SU-DHL-6 (cell line): ENCODE data around the gene SUPT7L.

Source experiments
- H2AFZ ChIP-seq: fragments of 200-600 bp; sonication (generic); 2 replicates; pipeline ENCODE4 v1.6.1; 2014; ENCODE audit warnings: low read depth, mild to moderate bottlenecking, moderate library complexity, mixed read lengths, antibody characterized with exemption, low read length; ENCODE audit not compliant: severe bottlenecking
- H3F3A ChIP-seq: fragments of 200-600 bp; shearing (Covaris generic); 2 replicates; pipeline ENCODE4 v1.6.0; 2016; ENCODE audit warnings: antibody characterized with exemption, mild to moderate bottlenecking; ENCODE audit not compliant: insufficient read depth
- H3K27ac ChIP-seq: fragments of 200-600 bp; sonication (generic); 2 replicates; pipeline ENCODE4 v1.5.1; 2016; ENCODE audit warnings: low read depth, mild to moderate bottlenecking, low read length, moderate library complexity, mixed read lengths
- H3K27me3 ChIP-seq: fragments of 200-600 bp; sonication (generic), shearing (Covaris generic); 2 replicates; pipeline ENCODE4 v1.6.0; 2014; ENCODE audit warnings: mild to moderate bottlenecking, low read length
- H3K36me3 ChIP-seq: fragments of 200-600 bp; sonication (generic); 2 replicates; pipeline ENCODE4 v1.6.1; 2014; ENCODE audit warnings: mild to moderate bottlenecking, low read length, mixed read lengths
- H3K4me2 ChIP-seq: fragments of 300-600, 200-600 bp; shearing (Covaris generic), sonication (generic); 2 replicates; pipeline ENCODE4 v1.6.0; 2014; ENCODE audit warnings: low read length, low read depth, mild to moderate bottlenecking; ENCODE audit not compliant: poor library complexity, severe bottlenecking
- H3K4me3 ChIP-seq: fragments of 200-600 bp; sonication (generic); 2 replicates; pipeline ENCODE4 v1.5.1; 2014; ENCODE audit warnings: antibody characterized with exemption, low read length, mild to moderate bottlenecking, mixed read lengths; ENCODE audit not compliant: insufficient read depth, poor library complexity, severe bottlenecking
- H3K79me2 ChIP-seq: fragments of 200-600 bp; sonication (generic); 2 replicates; pipeline ENCODE4 v1.6.1; 2014; ENCODE audit warnings: mild to moderate bottlenecking, low read length, moderate library complexity; ENCODE audit not compliant: insufficient read depth
- H3K9ac ChIP-seq: fragments of 200-600 bp; sonication (generic); 2 replicates; pipeline ENCODE4 v1.7.0; 2014; ENCODE audit warnings: mild to moderate bottlenecking, low read length
- H3K9me2 ChIP-seq: fragments of 200-600 bp; sonication (generic); replicated peaks from 2 replicates; pipeline ENCODE4 v1.6.1; 2014; ENCODE audit warnings: low read length; ENCODE audit not compliant: insufficient read depth
- H3K9me3 ChIP-seq: fragments of 200-600 bp; sonication (generic); 2 replicates; pipeline ENCODE4 v1.6.1; 2014; ENCODE audit warnings: low read length, mixed read lengths; ENCODE audit not compliant: insufficient read depth
- H4K20me1 ChIP-seq: fragments of 200-600 bp; sonication (generic); 2 replicates; pipeline ENCODE4 v1.6.1; 2014; ENCODE audit warnings: low read depth, mild to moderate bottlenecking, antibody characterized with exemption, low read length, moderate library complexity, mixed read lengths
- EZH2phosphoT487 ChIP-seq: fragments of 200-600 bp; sonication (generic), shearing (Covaris generic); conservative IDR thresholded peaks from 2 replicates; pipeline ENCODE4 v1.6.1; 2018; ENCODE audit warnings: mild to moderate bottlenecking, antibody characterized with exemption, low read length, moderate library complexity, mixed read lengths
- TF ChIP-seq, protein P1 (sequence below): fragments of 200-600 bp; sonication (generic); IDR thresholded peaks from one replicate; pipeline ENCODE4 v1.5.1; 2017; ENCODE audit warnings: antibody characterized with exemption, mild to moderate bottlenecking, low read length, moderate library complexity; ENCODE audit not compliant: insufficient read depth, poor library complexity, severe bottlenecking

Gene SUPT7L

DNA sequence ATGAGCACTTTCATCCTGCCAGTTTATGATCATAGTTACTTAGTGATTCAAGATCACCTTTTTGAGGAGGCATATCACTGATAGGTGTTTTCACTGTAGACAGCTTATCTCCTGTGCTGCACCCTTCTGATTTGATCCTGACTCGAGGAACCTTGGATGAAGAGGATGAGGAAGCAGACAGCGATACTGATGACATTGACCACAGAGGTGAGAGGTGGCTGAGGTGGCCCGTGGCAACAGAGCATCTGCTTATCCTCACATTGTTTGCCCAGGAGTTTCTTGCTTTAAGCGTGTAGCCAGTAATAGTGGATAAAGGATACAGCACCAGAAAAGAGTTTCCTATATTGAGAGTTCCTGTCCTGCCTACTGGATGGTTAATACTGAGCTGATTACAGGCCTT, 15.7 kb downstream of the SUPT7L start:
- Histone ChIP-seq H4K20me1 (no peaks in the 10 kb centered on the region), H3K27ac (no peak overlapping the region), H3F3A (peaks cover 4% of the 10 kb centered on the region; the same call in 1 of the 2 replicates), H3K27me3 (no peaks in the 10 kb centered on the region), H3K9me2 (no peaks in the 10 kb centered on the region), H3K9me3 (no peaks in the 10 kb centered on the region), H2AFZ (no peak overlapping the region), H3K4me3 (no peak overlapping the region), H3K9ac (no peak overlapping the region), H3K4me2 (no peak overlapping the region), H3K36me3 (peaks cover 19% of the 10 kb centered on the region; the same call in 1 of the 2 replicates), H3K79me2 (no peaks in the 10 kb centered on the region)
- TF ChIP-seq EZH2phosphoT487, result no peak
- TF ChIP-seq, protein P1, sequence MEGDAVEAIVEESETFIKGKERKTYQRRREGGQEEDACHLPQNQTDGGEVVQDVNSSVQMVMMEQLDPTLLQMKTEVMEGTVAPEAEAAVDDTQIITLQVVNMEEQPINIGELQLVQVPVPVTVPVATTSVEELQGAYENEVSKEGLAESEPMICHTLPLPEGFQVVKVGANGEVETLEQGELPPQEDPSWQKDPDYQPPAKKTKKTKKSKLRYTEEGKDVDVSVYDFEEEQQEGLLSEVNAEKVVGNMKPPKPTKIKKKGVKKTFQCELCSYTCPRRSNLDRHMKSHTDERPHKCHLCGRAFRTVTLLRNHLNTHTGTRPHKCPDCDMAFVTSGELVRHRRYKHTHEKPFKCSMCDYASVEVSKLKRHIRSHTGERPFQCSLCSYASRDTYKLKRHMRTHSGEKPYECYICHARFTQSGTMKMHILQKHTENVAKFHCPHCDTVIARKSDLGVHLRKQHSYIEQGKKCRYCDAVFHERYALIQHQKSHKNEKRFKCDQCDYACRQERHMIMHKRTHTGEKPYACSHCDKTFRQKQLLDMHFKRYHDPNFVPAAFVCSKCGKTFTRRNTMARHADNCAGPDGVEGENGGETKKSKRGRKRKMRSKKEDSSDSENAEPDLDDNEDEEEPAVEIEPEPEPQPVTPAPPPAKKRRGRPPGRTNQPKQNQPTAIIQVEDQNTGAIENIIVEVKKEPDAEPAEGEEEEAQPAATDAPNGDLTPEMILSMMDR, result no peak

DNA sequence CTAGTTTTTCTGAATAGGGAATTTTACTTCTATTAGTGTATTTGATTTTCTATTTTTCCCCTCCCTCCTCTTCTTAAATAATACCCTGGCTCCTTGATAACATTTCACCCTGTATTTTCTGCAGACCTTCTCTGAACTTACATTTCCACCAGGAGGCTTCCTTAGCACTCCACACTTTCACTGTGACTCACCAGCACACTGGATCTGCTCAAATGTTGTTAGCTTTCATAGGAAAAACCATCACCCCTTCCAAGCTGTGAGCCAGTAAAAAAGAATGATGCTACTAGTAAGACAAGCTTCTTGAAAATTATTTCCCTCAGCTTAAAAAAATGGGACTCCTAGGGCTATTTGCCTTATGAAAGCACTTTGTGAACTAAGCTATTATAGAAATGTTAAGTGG, 16.1 kb downstream of the SUPT7L start:
- Histone ChIP-seq H2AFZ (no peak overlapping the region), H4K20me1 (no peaks in the 10 kb centered on the region), H3K27me3 (no peaks in the 10 kb centered on the region), H3F3A (peaks cover 4% of the 10 kb centered on the region; the same call in 1 of the 2 replicates), H3K9ac (no peak overlapping the region), H3K79me2 (no peaks in the 10 kb centered on the region), H3K36me3 (peaks cover 15% of the 10 kb centered on the region; the same call in 1 of the 2 replicates), H3K9me2 (no peaks in the 10 kb centered on the region), H3K9me3 (no peaks in the 10 kb centered on the region), H3K4me2 (no peak overlapping the region), H3K27ac (no peak overlapping the region), H3K4me3 (no peak overlapping the region)
- TF ChIP-seq, protein P1, result no peak
- no peak for TF ChIP-seq EZH2phosphoT487

DNA sequence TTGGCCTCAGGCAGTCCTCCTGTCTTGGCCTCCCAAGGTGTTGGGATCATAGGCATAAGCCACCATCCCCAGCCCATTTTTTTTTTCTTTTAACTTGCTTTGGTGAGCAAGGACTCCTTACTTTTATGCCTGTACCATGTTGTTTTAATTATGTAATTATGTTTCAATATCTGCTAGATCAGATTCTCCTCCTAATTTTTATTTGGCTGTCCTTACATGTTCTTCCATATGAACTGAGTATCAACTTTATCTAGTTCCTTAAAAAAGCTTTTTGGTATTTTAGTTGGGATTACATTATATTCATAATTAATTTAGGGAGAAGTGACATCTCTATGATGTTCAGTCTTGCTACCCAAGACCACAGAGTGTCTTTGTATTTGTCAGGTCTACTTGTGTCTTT, 18.2 kb downstream of the SUPT7L start:
- H3K9me2 ChIP-seq, result no peaks in the 10 kb centered on the region

More for the DNA sequence above, 18.2 kb downstream of the SUPT7L start:
- Histone ChIP-seq H3K4me3 (no peak overlapping the region), H3K27ac (no peak overlapping the region), H3K4me2 (no peak overlapping the region), H3K27me3 (no peaks in the 10 kb centered on the region), H4K20me1 (no peaks in the 10 kb centered on the region), H2AFZ (no peak overlapping the region), H3F3A (peaks cover 4% of the 10 kb centered on the region), H3K9me3 (no peaks in the 10 kb centered on the region), H3K9ac (no peak overlapping the region), H3K79me2 (no peaks in the 10 kb centered on the region), H3K36me3 (peaks cover 19% of the 10 kb centered on the region)
- TF ChIP-seq, protein P1, result no peak
- TF ChIP-seq EZH2phosphoT487, result no peak
